Measurements from ENCODE around the gene LYZL1. TPM values are rescaled to one million over a fixed set of nuclear protein-coding genes. Genes with fewer than 3 reads are reported as not detected.
"Not testable (repeated sequence)": the region's sequence is repeated elsewhere in the genome, so short reads cannot be mapped to it uniquely, and the experiment has no call there.

The LYZL1 gene
- total RNA-seq, 1 donor, result not detected

GRCh38 chr10:29348836-29349235 lies 60.0 kb downstream of the LYZL1 start:
- Histone ChIP-seq H3K9me3 (ENCODE audit: low read depth, low read length) (no peaks in the 10 kb centered on the region), H3K27me3 (ENCODE audit: insufficient read depth, low read length) (no peaks in the 10 kb centered on the region), H3K4me1 (ENCODE audit: insufficient read depth, low read length) (no peaks in the 10 kb centered on the region), H3K4me3 (ENCODE audit: low read length) (no peak overlapping the region)

GRCh38 chr10:29353305-29353704 lies 64.4 kb downstream of the LYZL1 start:
- Histone ChIP-seq H3K4me3 (ENCODE audit: low read length) (no peak overlapping the region), H3K27me3 (ENCODE audit: insufficient read depth, low read length) (no peaks in the 10 kb centered on the region), H3K4me1 (ENCODE audit: insufficient read depth, low read length) (no peaks in the 10 kb centered on the region), H3K9me3 (ENCODE audit: low read depth, low read length) (no peaks in the 10 kb centered on the region)

- Histone ChIP-seq H3K9me3 (ENCODE audit: low read depth, low read length) (no peaks in the 10 kb centered on the region), H3K4me3 (ENCODE audit: low read length) (no peak overlapping the region), H3K4me1 (ENCODE audit: insufficient read depth, low read length) (no peaks in the 10 kb centered on the region), H3K27me3 (ENCODE audit: insufficient read depth, low read length) (no peaks in the 10 kb centered on the region)
Observed at GRCh38 chr10:29353887-29354561, 65.2 kb downstream of the LYZL1 start.

GRCh38 chr10:29355411-29355991 lies 66.6 kb downstream of the LYZL1 start:
- no peaks in the 10 kb centered on the region for H3K9me3 ChIP-seq (ENCODE audit: low read depth, low read length)
- H3K27me3 ChIP-seq (ENCODE audit: insufficient read depth, low read length), result no peaks in the 10 kb centered on the region
- no peak overlapping the region for H3K4me3 ChIP-seq (ENCODE audit: low read length)
- H3K4me1 ChIP-seq (ENCODE audit: insufficient read depth, low read length), result no peaks in the 10 kb centered on the region

- no peaks in the 10 kb centered on the region for H3K27me3 ChIP-seq (ENCODE audit: insufficient read depth, low read length)
- no peaks in the 10 kb centered on the region for H3K4me1 ChIP-seq (ENCODE audit: insufficient read depth, low read length)
- no peaks in the 10 kb centered on the region for H3K9me3 ChIP-seq (ENCODE audit: low read depth, low read length)
- H3K4me3 ChIP-seq (ENCODE audit: low read length), result no peak overlapping the region
Observed at GRCh38 chr10:29356931-29357330, 68.1 kb downstream of the LYZL1 start.

GRCh38 chr10:29358010-29358616 lies 69.2 kb downstream of the LYZL1 start:
- Histone ChIP-seq H3K4me3 (ENCODE audit: low read length) (no peak overlapping the region), H3K4me1 (ENCODE audit: insufficient read depth, low read length) (no peaks in the 10 kb centered on the region), H3K9me3 (ENCODE audit: low read depth, low read length) (no peaks in the 10 kb centered on the region), H3K27me3 (ENCODE audit: insufficient read depth, low read length) (no peaks in the 10 kb centered on the region)

- H3K27me3 ChIP-seq (ENCODE audit: insufficient read depth, low read length); H3K4me3 ChIP-seq (ENCODE audit: low read length); H3K9me3 ChIP-seq (ENCODE audit: low read depth, low read length); H3K4me1 ChIP-seq (ENCODE audit: insufficient read depth, low read length): not testable (repeated sequence)
Observed at GRCh38 chr10:29360215-29360853, 71.5 kb downstream of the LYZL1 start.

Measured in mononuclear cell (primary cell).